KOPT-K1 (cell line): ENCODE data around the gene GAB4.

ENCODE experiments used
- H3K27ac ChIP-seq: fragments of 200-600 bp; sonication (generic); 2 replicates; pipeline ENCODE4 v1.5.1; 2016; ENCODE audit warnings: antibody characterized with exemption, mild to moderate bottlenecking, low read depth, low read length; ENCODE audit not compliant: poor library complexity, severe bottlenecking
- H3K36me3 ChIP-seq: fragments of 200-600 bp; sonication (generic); 2 replicates; pipeline ENCODE4 v1.5.1; 2017; ENCODE audit warnings: antibody characterized with exemption, mild to moderate bottlenecking, low read length, moderate library complexity; ENCODE audit not compliant: insufficient read depth
- H3K9me3 ChIP-seq: fragments of 200-600 bp; sonication (generic); 2 replicates; pipeline ENCODE4 v1.5.1; 2017; ENCODE audit warnings: antibody characterized with exemption, low read length, mild to moderate bottlenecking; ENCODE audit not compliant: insufficient read depth, poor library complexity, severe bottlenecking

GAB4 gene

GRCh38 chr22:16967453-16968217 is 40.4 kb downstream of the GAB4 start:
- Histone ChIP-seq H3K9me3 (no peaks in the 10 kb centered on the region), H3K27ac (no peak overlapping the region), H3K36me3 (no peaks in the 10 kb centered on the region)

- no peaks in the 10 kb centered on the region for H3K9me3 ChIP-seq
- H3K27ac ChIP-seq = no peak overlapping the region
- H3K36me3 ChIP-seq = no peaks in the 10 kb centered on the region
Observed at GRCh38 chr22:16966251-16966650, 41.8 kb downstream of the GAB4 start.

- Histone ChIP-seq H3K27ac (no peak overlapping the region), H3K9me3 (no peaks in the 10 kb centered on the region), H3K36me3 (no peaks in the 10 kb centered on the region)
Observed at GRCh38 chr22:16965560-16965959, 42.5 kb downstream of the GAB4 start.

GRCh38 chr22:16965083-16965482 is 42.9 kb downstream of the GAB4 start:
- no peaks in the 10 kb centered on the region for H3K9me3 ChIP-seq

GRCh38 chr22:16964366-16964765 is 43.7 kb downstream of the GAB4 start:
- Histone ChIP-seq H3K27ac (no peak overlapping the region), H3K9me3 (no peaks in the 10 kb centered on the region), H3K36me3 (no peaks in the 10 kb centered on the region)

More at GRCh38 chr22:16965083-16965482, 42.9 kb downstream of the GAB4 start:
- Histone ChIP-seq H3K36me3 (no peaks in the 10 kb centered on the region), H3K27ac (no peak overlapping the region)

- Histone ChIP-seq H3K36me3 (no peaks in the 10 kb centered on the region), H3K27ac (no peak overlapping the region), H3K9me3 (no peaks in the 10 kb centered on the region)
Observed at GRCh38 chr22:16963189-16963945, 44.7 kb downstream of the GAB4 start.

- Histone ChIP-seq H3K9me3 (no peaks in the 10 kb centered on the region), H3K27ac (no peak overlapping the region)
Observed at GRCh38 chr22:16962501-16962900, 45.5 kb downstream of the GAB4 start.

GRCh38 chr22:16961477-16962186 is 46.4 kb downstream of the GAB4 start:
- Histone ChIP-seq H3K27ac (no peak overlapping the region), H3K36me3 (no peaks in the 10 kb centered on the region), H3K9me3 (no peaks in the 10 kb centered on the region)

More at GRCh38 chr22:16962501-16962900, 45.5 kb downstream of the GAB4 start:
- no peaks in the 10 kb centered on the region for H3K36me3 ChIP-seq

GRCh38 chr22:16960884-16961249 is 47.2 kb downstream of the GAB4 start:
- H3K27ac ChIP-seq = no peak overlapping the region
- H3K9me3 ChIP-seq = no peaks in the 10 kb centered on the region
- H3K36me3 ChIP-seq = no peaks in the 10 kb centered on the region

GRCh38 chr22:16960220-16960883 is 47.7 kb downstream of the GAB4 start:
- H3K9me3 ChIP-seq = no peaks in the 10 kb centered on the region
- no peaks in the 10 kb centered on the region for H3K36me3 ChIP-seq
- no peak overlapping the region for H3K27ac ChIP-seq

GRCh38 chr22:16959345-16959930 is 48.6 kb downstream of the GAB4 start:
- no peak overlapping the region for H3K27ac ChIP-seq
- no peaks in the 10 kb centered on the region for H3K36me3 ChIP-seq
- no peaks in the 10 kb centered on the region for H3K9me3 ChIP-seq

GRCh38 chr22:16958475-16958874 is 49.5 kb downstream of the GAB4 start:
- Histone ChIP-seq H3K36me3 (no peaks in the 10 kb centered on the region), H3K9me3 (no peaks in the 10 kb centered on the region), H3K27ac (no peak overlapping the region)

GRCh38 chr22:16957781-16958180 is 50.2 kb downstream of the GAB4 start:
- Histone ChIP-seq H3K27ac (no peak overlapping the region), H3K9me3 (no peaks in the 10 kb centered on the region), H3K36me3 (no peaks in the 10 kb centered on the region)

- Histone ChIP-seq H3K36me3 (no peaks in the 10 kb centered on the region), H3K27ac (no peak overlapping the region), H3K9me3 (no peaks in the 10 kb centered on the region)
Observed at GRCh38 chr22:16956290-16956689, 51.7 kb downstream of the GAB4 start.
